Erythroblast (primary cell): ENCODE measurements around the gene UBE2V1.

Experiments used
- GATA1 ChIP-seq: IDR thresholded peaks from 2 replicates; pipeline ENCODE4 v1.6.1; 2011; ENCODE audit warnings: low read depth, mild to moderate bottlenecking, control low read depth, low read length, moderate library complexity
- POLR2A ChIP-seq: IDR thresholded peaks from 2 replicates; pipeline ENCODE4 v1.6.1; 2011; ENCODE audit warnings: mild to moderate bottlenecking, low read length

- no peak for TF ChIP-seq POLR2A
- TF ChIP-seq GATA1, result no peak
These were observed 20.7 kb upstream of the UBE2V1 start for GRCh38 chr20:50133474-50134217.
